Anterior cingulate cortex (tissue), 58 donors: ENCODE data around the gene HEXD.
"Not testable (repeated sequence)": the region's sequence is repeated elsewhere in the genome, so short reads cannot be mapped to it uniquely, and the experiment has no call there.

Source experiments
- DNase-seq, 58 donors: peaks; one replicate each; lab custom pipeline; 2025; lab: John Stamatoyannopoulos, UW

The HEXD gene

DNA sequence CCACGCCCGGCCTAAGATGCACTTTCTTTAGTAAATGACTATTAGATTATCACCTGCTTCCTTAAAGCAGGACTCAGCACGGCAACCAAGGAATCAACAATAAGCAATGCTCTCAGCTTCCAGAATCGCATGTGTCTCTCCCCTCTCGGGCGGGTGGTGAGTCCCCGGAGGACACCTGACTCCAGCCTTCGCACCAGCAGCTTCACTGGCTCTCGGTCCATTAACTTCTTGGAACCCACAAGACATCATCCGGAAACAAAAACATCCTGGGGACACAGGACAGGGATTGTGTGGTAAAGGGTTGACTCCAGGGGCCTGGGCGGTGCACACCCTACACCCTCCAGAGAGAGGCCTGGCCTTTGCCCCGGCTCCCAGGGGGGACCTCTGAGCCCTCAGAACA, 23.9 kb upstream of the HEXD start:
- DNase-seq, result no peak

GRCh38 chr17:82396601-82397435, 21.3 kb upstream of the HEXD start:
- no peak for DNase-seq

DNA sequence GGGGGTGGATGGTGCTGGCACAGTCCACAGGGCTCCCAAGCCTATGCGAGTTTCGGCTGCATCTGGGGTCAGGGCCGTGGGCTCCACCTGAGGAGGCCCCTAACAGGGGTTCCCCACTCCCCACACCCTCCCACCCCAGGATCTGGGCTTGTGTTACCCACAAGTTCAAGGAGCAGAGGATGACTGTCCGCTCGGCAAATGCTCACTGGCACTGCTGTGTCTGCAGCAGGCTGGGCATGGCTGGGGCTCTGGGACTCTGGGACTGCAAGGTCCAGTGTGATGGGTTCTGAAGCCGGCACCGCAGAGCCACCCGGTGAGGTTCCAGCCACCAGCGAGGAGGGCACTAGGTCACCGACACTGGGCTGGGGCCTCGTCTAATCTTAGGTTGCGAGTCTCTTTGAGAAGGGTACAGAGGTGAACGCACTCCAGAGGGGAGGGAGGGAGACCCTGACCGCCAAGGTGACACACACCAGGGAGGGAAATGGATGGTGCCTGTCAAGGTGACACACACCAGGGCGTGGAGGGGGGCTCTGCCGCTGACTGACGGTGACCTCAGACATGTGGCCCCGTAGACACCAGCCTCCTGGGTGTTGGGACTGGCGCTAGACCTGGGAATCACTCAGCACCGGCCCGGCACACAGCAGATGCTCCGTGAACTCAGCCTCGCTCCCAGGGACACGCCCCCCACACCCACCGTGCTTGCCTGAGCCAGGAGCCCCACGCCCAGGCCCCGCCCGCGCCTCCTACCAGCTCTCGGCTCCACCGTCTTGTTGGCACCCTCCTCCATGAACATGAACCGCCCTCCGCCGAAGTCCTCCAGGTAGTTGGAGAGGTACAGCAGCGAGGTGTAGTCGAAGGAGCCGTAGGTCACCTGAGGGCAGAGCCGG, 20.5 kb upstream of the HEXD start:
- no peak for DNase-seq

DNA sequence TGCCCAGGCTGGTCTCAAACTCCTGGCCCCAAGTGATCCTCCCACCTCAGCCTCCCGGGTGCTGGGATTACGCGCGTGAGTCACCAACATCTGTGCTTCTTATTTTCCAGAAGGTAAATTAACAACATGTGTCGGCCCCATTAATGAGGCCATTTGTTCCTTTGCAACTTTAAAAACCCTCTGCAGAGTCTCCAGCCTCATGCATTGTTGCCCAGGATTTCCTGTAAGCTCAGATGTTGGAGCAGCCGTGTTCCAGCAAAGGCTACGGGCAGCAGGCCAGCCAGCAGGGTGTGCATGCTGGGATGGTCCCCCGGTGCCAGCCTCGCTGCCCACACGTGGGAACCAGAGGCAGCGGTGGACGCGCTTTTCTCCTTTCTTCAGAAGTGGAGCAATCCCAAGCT, 19.1 kb upstream of the HEXD start:
- peak in 47 of 58 donors; percentile 11 to 88 (median 43) for DNase-seq

DNA sequence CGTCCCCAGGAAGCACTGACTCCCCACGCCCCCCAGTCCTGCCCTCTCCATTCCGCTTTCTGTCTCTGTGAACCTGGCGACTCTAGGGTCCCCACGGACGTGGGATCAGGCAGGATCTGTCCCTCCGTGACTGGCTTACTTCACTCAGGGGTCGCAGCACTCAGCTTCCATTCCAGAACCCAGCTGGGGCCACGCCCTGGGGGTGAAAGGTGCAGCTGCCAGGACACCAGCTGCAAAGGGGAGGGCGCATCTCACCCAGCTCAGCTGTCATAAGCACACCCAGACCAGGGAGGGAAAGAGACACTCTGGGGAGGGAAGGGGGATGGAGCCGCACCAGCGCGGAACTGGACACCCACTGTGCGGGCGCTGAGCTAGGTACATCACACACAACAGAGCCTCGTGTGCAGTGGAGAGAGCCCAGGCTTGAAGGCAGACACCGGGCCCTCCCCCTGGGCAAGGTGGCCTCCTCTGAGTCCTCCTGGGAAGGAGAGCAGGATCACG, 18.5 kb upstream of the HEXD start:
- DNase-seq, result no peak

GRCh38 chr17:82400206-82400605, 17.9 kb upstream of the HEXD start:
- no peak for DNase-seq

GRCh38 chr17:82400830-82401229, 17.3 kb upstream of the HEXD start:
- DNase-seq, result peak in 7 of 58 donors; percentile 6 to 31 (median 13)

GRCh38 chr17:82402865-82403264, 15.3 kb upstream of the HEXD start:
- DNase-seq, result no peak

DNA sequence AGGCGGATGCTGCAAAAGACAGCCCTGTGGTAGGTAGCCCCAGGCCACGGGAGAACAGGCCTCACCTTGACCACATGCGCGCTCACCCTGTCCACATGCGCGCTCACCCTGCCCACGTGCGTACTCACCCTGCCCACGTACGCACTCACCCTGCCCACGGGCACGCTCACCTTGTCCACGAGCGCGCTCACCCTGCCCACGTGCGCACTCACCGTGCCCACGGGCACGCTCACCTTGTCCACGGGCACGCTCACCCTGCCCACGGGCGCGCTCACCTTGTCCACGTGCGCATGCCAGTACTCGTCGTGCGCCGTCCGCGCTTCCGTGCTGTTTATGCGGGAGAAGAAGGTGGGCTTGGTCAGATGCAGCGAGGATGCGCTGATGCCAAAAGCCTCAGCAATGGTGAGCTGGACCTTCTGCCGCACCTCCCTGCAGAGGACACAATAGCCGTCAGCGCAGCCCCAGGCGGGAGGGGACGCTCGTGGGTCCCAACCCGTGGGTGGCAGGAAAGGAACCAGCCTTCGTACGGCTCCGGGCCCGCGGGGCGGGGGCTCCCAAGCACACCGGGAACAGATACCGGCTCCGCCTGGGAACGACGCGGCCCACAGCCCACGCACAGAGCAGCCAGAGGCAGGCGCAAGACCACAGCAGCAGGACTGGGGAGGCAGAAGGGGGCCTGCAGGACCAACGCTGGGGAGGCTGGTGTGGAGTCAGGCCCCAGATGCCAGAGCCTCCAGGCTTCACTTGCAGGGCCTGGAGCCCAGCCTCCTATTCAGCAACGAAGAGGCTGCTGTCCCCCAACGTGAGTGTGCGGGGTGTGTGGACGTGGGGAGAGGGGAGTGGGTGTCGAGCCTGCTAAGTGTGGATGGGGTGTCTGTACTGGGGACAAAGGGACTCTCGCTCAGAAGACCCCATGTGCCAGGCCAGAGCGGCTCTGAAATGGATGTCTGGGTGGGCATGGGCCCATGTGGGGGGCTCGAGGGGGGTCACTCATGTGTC, 14.2 kb upstream of the HEXD start:
- no peak for DNase-seq

- no peak for DNase-seq
These were observed 13.1 kb upstream of the HEXD start for GRCh38 chr17:82405051-82405450.

DNA sequence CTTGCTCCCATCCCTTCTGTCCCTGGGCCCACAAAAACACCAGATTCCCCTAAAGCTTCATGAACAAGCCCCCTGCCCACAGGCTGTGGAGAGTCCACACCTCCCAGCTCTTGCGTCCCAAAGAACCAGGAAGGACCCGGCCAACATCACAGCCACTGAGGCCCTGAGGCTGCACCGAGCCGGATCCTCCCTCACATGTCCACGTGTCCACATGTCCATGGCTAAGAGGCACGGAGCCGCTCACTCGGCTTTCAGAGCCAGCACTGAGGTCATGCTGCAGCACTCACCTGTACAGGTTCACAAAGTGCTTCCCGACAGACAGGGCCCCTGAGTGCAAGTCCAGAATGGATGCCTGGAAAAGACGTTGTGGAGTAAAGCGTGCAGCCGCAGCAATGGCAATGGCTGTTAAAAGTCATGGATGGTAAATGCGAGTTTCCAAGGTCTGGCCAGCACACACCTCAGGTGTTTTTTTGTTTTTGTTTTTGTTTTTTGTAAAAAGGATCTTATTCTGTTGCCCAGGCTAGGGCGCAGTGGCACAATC, 11.9 kb upstream of the HEXD start:
- DNase-seq, result no peak

GRCh38 chr17:82407255-82407654, 10.9 kb upstream of the HEXD start:
- no peak for DNase-seq

DNA sequence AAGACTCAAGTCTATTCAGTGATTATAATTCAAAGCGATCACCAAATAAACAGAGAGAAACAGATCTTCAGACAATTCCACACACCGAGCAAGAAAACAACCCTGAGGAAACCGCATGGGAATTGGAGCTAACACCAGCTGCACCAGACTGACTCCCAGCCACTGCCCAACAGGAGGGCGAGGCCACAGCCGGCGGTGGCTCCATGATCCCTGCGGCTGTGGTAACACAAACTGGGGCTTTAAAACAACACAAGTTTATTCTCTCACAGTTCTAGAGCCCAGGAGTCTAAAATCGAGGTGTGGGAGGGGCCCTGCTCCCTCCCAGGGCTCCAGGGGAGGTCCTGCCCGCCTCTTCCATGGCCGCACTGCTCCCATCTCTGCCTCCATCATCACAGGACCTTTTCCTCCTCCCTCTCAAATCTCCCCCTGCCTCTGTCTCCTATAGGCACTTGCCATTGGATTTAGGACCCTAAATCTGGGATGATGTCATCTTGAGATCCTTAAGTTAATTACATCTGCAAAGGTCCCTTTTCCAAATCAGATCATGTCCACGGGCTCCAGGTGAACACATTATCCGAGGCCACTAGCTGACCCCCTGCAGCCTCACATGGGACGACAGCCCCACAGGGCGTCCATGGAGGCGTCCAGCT, 9.7 kb upstream of the HEXD start:
- no peak for DNase-seq

GRCh38 chr17:82408938-82409318, 9.2 kb upstream of the HEXD start:
- no peak for DNase-seq

GRCh38 chr17:82410014-82410716, 8.0 kb upstream of the HEXD start:
- no peak for DNase-seq

DNA sequence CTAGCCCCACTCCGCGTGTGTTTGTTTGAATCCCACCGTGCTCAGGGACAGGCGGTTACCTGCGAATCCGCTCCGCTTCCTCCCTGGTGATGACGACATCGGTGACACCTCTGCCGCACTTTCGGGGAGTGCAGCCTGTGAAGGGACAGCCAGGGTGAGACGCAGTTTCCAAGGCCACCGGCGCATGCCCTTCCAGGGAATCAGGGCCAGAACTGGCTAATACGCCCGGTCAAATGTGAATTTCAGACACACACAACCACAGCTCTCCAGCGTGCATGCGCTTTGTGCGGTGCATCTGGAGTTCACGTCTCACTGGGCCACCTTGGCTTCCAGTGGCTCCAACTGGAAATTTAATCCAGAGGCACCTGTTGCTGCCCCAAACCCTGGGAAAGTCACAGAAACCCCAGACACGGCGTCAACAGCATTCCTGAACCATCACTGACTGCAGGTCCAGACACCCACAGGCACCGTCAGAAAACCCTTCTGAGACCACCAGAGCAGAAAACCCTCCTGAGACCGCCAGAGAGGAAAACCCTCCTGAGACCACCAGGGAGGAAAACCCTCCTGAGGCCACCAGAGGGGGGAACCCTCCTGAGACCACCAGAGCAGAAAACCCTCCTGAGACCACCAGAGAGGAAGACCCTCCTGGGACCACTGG, 6.6 kb upstream of the HEXD start:
- no peak for DNase-seq

GRCh38 chr17:82412081-82412480, 6.1 kb upstream of the HEXD start:
- not testable (repeated sequence) for DNase-seq
